GM12878 (cell line): ENCODE results near the gene TNFSF15. TPM values are rescaled to one million over a fixed set of nuclear protein-coding genes. Genes with fewer than 3 reads are reported as not detected.

Source experiments
- ATAC-seq: fragments of 200-7000 bp; cut with Tn5 transposase; 3 replicates; pipeline ENCODE4 v1.9.1; 2020; ENCODE audit warnings: mild to moderate bottlenecking, moderate library complexity
- BruUV-seq: library from RNA; stranded (reverse); fragments of 400-500 nt; replicated peaks from 2 replicates; lab custom pipeline; 2021; lab: Mats Ljungman, UMichigan
- CTCF ChIA-PET: fragments of 300-600 bp; sonication (Branson Sonifier 250); formaldehyde crosslinking; extraction: SDS; loops from one replicate; lab custom pipeline; 2021; ENCODE audit warnings: inconsistent platforms; lab: Yijun Ruan, JAX
- POLR2A ChIA-PET: fragments of 350-600 bp; formaldehyde crosslinking; extraction: SDS; loops from one replicate; lab custom pipeline; 2021; ENCODE audit warnings: inconsistent platforms; lab: Charles Lee
- RAD21 ChIA-PET: fragments of 300-600 bp; sonication (Branson Sonifier 250); formaldehyde crosslinking; loops from one replicate; lab custom pipeline; 2023; ENCODE audit warnings: antibody characterized with exemption; ENCODE audit not compliant: unreplicated experiment; lab: Charles Lee
- SMC1A ChIA-PET: fragments of 300-600 bp; sonication (Branson Sonifier 250); formaldehyde crosslinking; loops from one replicate; lab custom pipeline; 2023; ENCODE audit not compliant: unreplicated experiment, uncharacterized antibody; lab: Charles Lee
- DNase-seq: peaks from one replicate; pipeline ENCODE4 v3.0.0-alpha.2; 2011; ENCODE audit warnings: low read depth, low spot score
- FAIRE-seq: peaks from 3 replicates; lab custom pipeline; 2011; peaks lifted over from hg19 to GRCh38; lab: Jason Lieb, UNC
- H2AFZ ChIP-seq: 2 replicates; pipeline ENCODE4 v1.6.0; 2011; ENCODE audit warnings: low read depth, low read length, control low read depth; ENCODE audit not compliant: control insufficient read depth
- H3K27ac ChIP-seq: 2 replicates; pipeline ENCODE4 v1.5.1; 2011; ENCODE audit warnings: control low read depth; ENCODE audit not compliant: control insufficient read depth, insufficient read depth
- H3K27me3 ChIP-seq, 2 experiments: replicated peaks in 1 of 2; 2 replicates each; pipeline versions ENCODE4 v1.6.0 to v1.6.1; 2011; ENCODE audit warnings: low read length in 1 of 2; ENCODE audit not compliant: control insufficient read depth in 2 of 2, insufficient read depth in 2 of 2
- H3K36me3 ChIP-seq, 2 experiments: 2 replicates each; pipeline ENCODE4 v1.5.1; 2011; ENCODE audit warnings: low read length in 1 of 2; ENCODE audit not compliant: control insufficient read depth in 2 of 2, insufficient read depth in 2 of 2
- H3K4me1 ChIP-seq: 2 replicates; pipeline ENCODE4 v1.6.1; 2011; ENCODE audit warnings: mild to moderate bottlenecking, low read length, moderate library complexity, mixed read lengths; ENCODE audit not compliant: control insufficient read depth, insufficient read depth
- H3K4me2 ChIP-seq: 2 replicates; pipeline ENCODE4 v1.6.0; 2011; ENCODE audit warnings: control low read depth; ENCODE audit not compliant: control insufficient read depth, insufficient read depth
- H3K4me3 ChIP-seq: fragments of 200-600 bp; sonication (generic); 2 replicates; pipeline ENCODE4 v1.5.1; 2016
- H3K79me2 ChIP-seq: 2 replicates; pipeline ENCODE4 v1.6.0; 2011; ENCODE audit warnings: low read length; ENCODE audit not compliant: control insufficient read depth, insufficient read depth
- H3K9ac ChIP-seq: 2 replicates; pipeline ENCODE4 v1.8.0; 2011; ENCODE audit warnings: low read length, control low read depth, mixed read lengths; ENCODE audit not compliant: control insufficient read depth, insufficient read depth
- H3K9me3 ChIP-seq: replicated peaks from 3 replicates; pipeline ENCODE4 v1.5.1; 2011; ENCODE audit warnings: mild to moderate bottlenecking, low read length; ENCODE audit not compliant: control insufficient read depth, insufficient read depth
- H4K20me1 ChIP-seq: 2 replicates; pipeline ENCODE4 v1.6.0; 2011; ENCODE audit not compliant: control insufficient read depth, insufficient read depth
- BACH1 ChIP-seq: fragments of 450-650 bp; IDR thresholded peaks from 2 replicates; pipeline ENCODE4 v1.6.1; 2017; ENCODE audit warnings: mild to moderate bottlenecking, borderline replicate concordance
- E4F1 ChIP-seq: fragments of 450-650 bp; IDR thresholded peaks from 2 replicates; pipeline ENCODE4 v1.6.1; 2018; ENCODE audit warnings: borderline replicate concordance, mild to moderate bottlenecking; ENCODE audit not compliant: partially characterized antibody
- ETV6 ChIP-seq, 2 experiments: fragments of 450-650 bp in 1 of 2; IDR thresholded peaks in 1 of 2; conservative IDR thresholded peaks in 1 of 2; 2 replicates each; pipeline ENCODE4 v1.6.1; 2014; ENCODE audit warnings: antibody characterized with exemption in 1 of 2, borderline replicate concordance in 1 of 2, low read depth in 1 of 2, mild to moderate bottlenecking in 1 of 2, moderate library complexity in 1 of 2
- IRF4 ChIP-seq: IDR thresholded peaks from 2 replicates; pipeline ENCODE4 v1.6.1; 2011; ENCODE audit warnings: low read depth, low read length
- SMARCA5 ChIP-seq: fragments of 450-650 bp; IDR thresholded peaks from 2 replicates; pipeline ENCODE4 v1.6.1; 2017; ENCODE audit warnings: mild to moderate bottlenecking
- SMC3 ChIP-seq: IDR thresholded peaks from 2 replicates; pipeline ENCODE4 v1.6.1; 2011; ENCODE audit warnings: low read length, improper control_type of control experiment, borderline replicate concordance
- YBX1 ChIP-seq: fragments of 450-650 bp; IDR thresholded peaks from 2 replicates; pipeline ENCODE4 v1.6.1; 2016; ENCODE audit warnings: antibody characterized with exemption
- YY1 ChIP-seq: IDR thresholded peaks from 2 replicates; pipeline ENCODE4 v1.6.1; 2011; ENCODE audit warnings: low read depth, mild to moderate bottlenecking, low read length
- whole genome bisulfite sequencing: methylation state at CpG from one replicate; pipeline ENCODE4 v1.1.6; 2016; ENCODE audit warnings: low lambda C conversion rate; ENCODE audit not compliant: insufficient replicate concordance, insufficient coverage; ENCODE audit errors: missing lambda C conversion rate; 5-methylcytosine and 5-hydroxymethylcytosine counted together
- in situ Hi-C: fragments of 300-500 bp; cut with MboI; formaldehyde crosslinking; loops from 9 replicates; pipeline ENCODE4 v1.14.3; 2018; ENCODE audit warnings: mixed read lengths
- intact Hi-C: fragments of 100-400 bp; cut with micrococcal nuclease; formaldehyde crosslinking; loops from one replicate; pipeline ENCODE4 v1.14.2; 2022; ENCODE audit not compliant: unreplicated experiment
- polyA plus RNA-seq, 11 experiments: library from polyadenylated mRNA; depleted of rRNA in 4 of 11; unstranded in 6 of 11; stranded (reverse) in 5 of 11; fragments of >200 nt; fragmentation: Nextera tagmentation in 4 of 11; fragmentation: Illumina TruSeq in 1 of 11; extraction: Ambion mirVana in 4 of 11; extraction: Trizol in 1 of 11; gene quantifications; 1 replicate in 1 of 11; 2 replicates in 10 of 11; pipeline versions ENCODE4 v1.2.1 to v1.2.3, GENCODE V29; 2011 to 2016; ENCODE audit warnings: inconsistent platforms in 2 of 11, missing spikeins in 2 of 11, low read depth in 1 of 11
- total RNA-seq, 4 experiments: library from RNA; depleted of rRNA in 3 of 4; stranded (reverse); fragments of >200 nt in 3 of 4; fragmentation: Illumina TruSeq in 1 of 4; extraction: Trizol in 1 of 4; gene quantifications; 2 replicates each; pipeline versions ENCODE4 v1.2.1 to v1.2.3, GENCODE V29; 2013 to 2021

TNFSF15 gene
- total and polyA plus RNA-seq, 10 of the 15 experiments (the other 5 are each of a cell fraction or from before 2014, with no cell fraction given), result 0.03 TPM; not detected in 9

- H2AFZ ChIP-seq, result no peak overlapping the region
- SMC1A ChIA-PET, result interaction anchor here (1.6 kb wide), 1 partner anchor 16 kb away, joined by 3 read pairs; no protein-coding TSS in a partner anchor
- no peak overlapping the region for H3K4me3 ChIP-seq
- POLR2A ChIA-PET, result no interaction called here
- ATAC-seq, result no peak
- WGBS, result 2% methylated on average over 2 of the region's 2 CpGs
- H3K9ac ChIP-seq, result no peak overlapping the region
- peaks cover 0 to 1% of the 10 kb centered on the region in 2 experiments; a peak in 1 of 4 replicates for H3K27me3 ChIP-seq
- H3K79me2 ChIP-seq, result no peaks in the 10 kb centered on the region
- no peak for FAIRE-seq
- no peaks in the 10 kb centered on the region for H4K20me1 ChIP-seq
- RAD21 ChIA-PET, result no interaction called here
- in situ Hi-C loops (no loop called here), intact Hi-C loops (no loop called here)
- H3K27ac ChIP-seq, result no peak overlapping the region
- no peaks in the 10 kb centered on the region for H3K36me3 ChIP-seq
- TF ChIP-seq IRF4, result no peak
- TF ChIP-seq YBX1, result no peak
- no peak for TF ChIP-seq ETV6 (conservative IDR thresholded peaks at IDR 0.05 in 1 of 2, IDR thresholded peaks at IDR 0.05 in 1 of 2; ENCODE audit: borderline replicate concordance in 1 of 2, low read depth in 1 of 2)
- TF ChIP-seq SMC3, result no peak
- TF ChIP-seq SMARCA5, result no peak
- no peak for TF ChIP-seq BACH1
- no peak for TF ChIP-seq YY1
- no peak for TF ChIP-seq E4F1
- TF ChIP-seq, all 136 proteins: peak for 0
- CTCF ChIA-PET, result interaction anchor here (1.6 kb wide), 1 partner anchor 20 kb away, joined by 3 read pairs; no protein-coding TSS in a partner anchor
- H3K4me2 ChIP-seq, result no peak overlapping the region
- no TSS peak for BruUV-seq
- no peaks in the 10 kb centered on the region for H3K9me3 ChIP-seq
- DNase-seq, result no peak
- no peaks in the 10 kb centered on the region for H3K4me1 ChIP-seq
Measured at GRCh38 chr9:114787214-114787613, 18.6 kb downstream of the TNFSF15 start.
